SH-SY5Y (cell line): Measurements from ENCODE around the gene MAP3K14.

ENCODE experiments used
- GATA2 ChIP-seq: IDR thresholded peaks from 2 replicates; pipeline ENCODE4 v1.6.1; 2011; ENCODE audit warnings: mild to moderate bottlenecking, low read depth, low read length
- GATA3 ChIP-seq: IDR thresholded peaks from 2 replicates; pipeline ENCODE4 v1.6.1; 2011; ENCODE audit warnings: low read depth, mild to moderate bottlenecking, low read length, moderate library complexity

GRCh38 chr17:45258981-45259380 is 57.8 kb downstream of the MAP3K14 start:
- TF ChIP-seq GATA2, result no peak
- TF ChIP-seq GATA3, result no peak
